K562 (cell line): ENCODE measurements around the gene UBXN10. TPM values are rescaled to one million over a fixed set of nuclear protein-coding genes. Genes with fewer than 3 reads are reported as not detected.

ENCODE experiments used
- FOSL1 ChIP-seq: fragments of 200-800 bp; sonication (Bioruptor generic); conservative IDR thresholded peaks from 2 replicates; pipeline ENCODE4 v1.6.1; 2016; ENCODE audit warnings: missing genetic modification characterization, missing compliant biosample characterization
- FOXA3 ChIP-seq, 2 experiments: fragments of 450-650 bp in 1 of 2; sonication (generic) in 1 of 2; formaldehyde crosslinking; IDR thresholded peaks in 1 of 2; conservative IDR thresholded peaks in 1 of 2; 2 replicates each; pipeline versions ENCODE4 v1.4.0 to v1.8.0; 2020 to 2022; ENCODE audit warnings: mild to moderate bottlenecking in 2 of 2, missing genetic modification reagents in 1 of 2
- FOXJ2 ChIP-seq: fragments of 200-800 bp; sonication (Bioruptor generic); IDR thresholded peaks from 2 replicates; pipeline ENCODE4 v1.6.1; 2016; ENCODE audit warnings: missing genetic modification characterization, missing compliant biosample characterization
- HNRNPLL ChIP-seq: fragments of 200-400 bp; formaldehyde crosslinking; IDR thresholded peaks from 2 replicates; pipeline ENCODE4 v1.6.1; 2017; ENCODE audit warnings: low read length, low read depth, mild to moderate bottlenecking; ENCODE audit not compliant: poor library complexity, severe bottlenecking
- JUN ChIP-seq, 2 experiments: sonication (generic) in 1 of 2; formaldehyde crosslinking in 1 of 2; IDR thresholded peaks; 2 replicates each; pipeline versions ENCODE4 v1.6.1 to v1.8.0; 2012 to 2022; ENCODE audit warnings: borderline replicate concordance in 2 of 2, mild to moderate bottlenecking in 2 of 2, improper control_type of control experiment in 1 of 2, low read depth in 1 of 2, low read length in 1 of 2, missing genetic modification reagents in 1 of 2
- MYC ChIP-seq, 2 experiments: fragments of 250-450 bp in 1 of 2; sonication (Bioruptor Pico) in 1 of 2; IDR thresholded peaks; 2 replicates each; pipeline versions ENCODE4 v1.5.1 to v1.6.1; 2012 to 2021; ENCODE audit warnings: low read depth in 2 of 2, borderline replicate concordance in 1 of 2, improper control_type of control experiment in 1 of 2, low read length in 1 of 2, mild to moderate bottlenecking in 1 of 2, moderate library complexity in 1 of 2
- NFIC ChIP-seq: fragments of 450-650 bp; IDR thresholded peaks from 2 replicates; pipeline ENCODE4 v1.6.1; 2017; ENCODE audit warnings: mild to moderate bottlenecking, inconsistent platforms
- RBM34 ChIP-seq: fragments of 200-400 bp; formaldehyde crosslinking; IDR thresholded peaks from 2 replicates; pipeline ENCODE4 v1.6.1; 2018; ENCODE audit warnings: low read length, borderline replicate concordance; ENCODE audit not compliant: insufficient read depth
- YY1 ChIP-seq, 3 experiments: IDR thresholded peaks; 2 replicates each; pipeline ENCODE4 v1.6.1; 2011; ENCODE audit warnings: low read length in 2 of 3, mild to moderate bottlenecking in 2 of 3, moderate library complexity in 2 of 3, borderline replicate concordance in 1 of 3, control low read depth in 1 of 3, low read depth in 1 of 3; ENCODE audit not compliant: insufficient read depth in 3 of 3, insufficient replicate concordance in 2 of 3, control insufficient read depth in 1 of 3, insufficient read length in 1 of 3; ENCODE audit errors: extremely low read depth in 1 of 3
- polyA plus RNA-seq, 8 experiments: library from polyadenylated mRNA; depleted of rRNA in 4 of 8; stranded (reverse) in 5 of 8; unstranded in 3 of 8; fragments of >200 nt; fragmentation: Nextera tagmentation in 2 of 8; fragmentation: Illumina TruSeq in 1 of 8; extraction: Ambion mirVana in 2 of 8; extraction: Trizol in 1 of 8; gene quantifications; 2 replicates each; pipeline versions ENCODE4 v1.2.1 to v1.2.3, GENCODE V29; 2011 to 2014; ENCODE audit warnings: inconsistent platforms in 1 of 8, missing spikeins in 1 of 8
- total RNA-seq, 7 experiments: library from RNA; depleted of rRNA in 6 of 7; stranded (reverse); fragments of >200 nt in 6 of 7; fragmentation: Illumina TruSeq in 2 of 7; extraction: Trizol in 2 of 7; gene quantifications; 2 replicates each; pipeline versions ENCODE4 v1.2.1 to v1.2.3, GENCODE V29; 2011 to 2021; ENCODE audit warnings: low replicate concordance in 1 of 7
- TF ChIP-seq, protein P1 (sequence below), 3 experiments: fragments of 200-800 bp in 1 of 3; fragments of 250-450 bp in 1 of 3; fragments of 450-650 bp in 1 of 3; sonication (Bioruptor Pico) in 1 of 3; sonication (Bioruptor generic) in 1 of 3; formaldehyde crosslinking in 1 of 3; IDR thresholded peaks; 2 replicates each; pipeline versions ENCODE4 v1.6.1 to v1.8.0; 2016 to 2022; ENCODE audit warnings: mild to moderate bottlenecking in 2 of 3, missing genetic modification characterization in 2 of 3, missing compliant biosample characterization in 1 of 3, moderate library complexity in 1 of 3
- TF ChIP-seq, protein P2 (sequence below): fragments of 450-650 bp; IDR thresholded peaks from 2 replicates; pipeline ENCODE4 v1.6.1; 2016
- TF ChIP-seq, protein P3 (sequence below): fragments of 200-800 bp; sonication (Bioruptor generic); IDR thresholded peaks from 2 replicates; pipeline ENCODE4 v1.6.1; 2017; ENCODE audit warnings: missing genetic modification characterization, missing compliant biosample characterization

The UBXN10 gene
- total and polyA plus RNA-seq, 9 of the 15 experiments (the other 6 are each of a cell fraction or from before 2014, with no cell fraction given), result 10.7 to 17.7 (median 13.6) TPM

DNA sequence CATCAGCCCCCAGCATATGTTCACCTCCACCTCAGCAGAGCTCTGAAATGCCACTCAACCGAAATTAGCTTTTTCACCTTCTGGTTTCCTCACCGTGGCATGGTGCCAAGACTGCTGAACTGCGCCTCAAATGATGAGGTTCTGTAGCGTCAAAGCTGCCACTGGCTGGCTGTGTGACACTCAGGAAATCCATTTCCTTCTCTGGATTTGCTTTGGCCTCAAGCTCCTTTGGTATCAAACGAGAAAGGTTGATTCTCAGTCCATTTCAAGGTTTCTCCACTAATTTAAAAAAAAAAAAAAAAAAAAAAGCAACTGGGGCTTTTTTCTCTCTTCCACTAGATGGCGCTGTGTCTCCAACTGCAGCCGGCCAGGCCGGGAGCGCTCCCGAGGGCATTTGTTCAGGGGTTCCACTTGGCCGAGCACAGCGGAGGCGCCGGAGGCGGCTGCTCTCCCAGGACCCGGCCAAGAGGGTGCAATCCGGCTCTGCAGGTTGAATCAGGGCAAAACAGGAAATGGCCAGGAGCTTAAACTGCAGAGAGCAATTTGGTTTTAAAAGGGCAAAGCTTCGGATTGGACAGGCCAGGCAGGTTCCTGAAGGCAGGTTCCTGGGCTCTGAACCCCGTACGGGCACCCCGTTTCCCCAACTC lies 26.9 kb downstream of the UBXN10 start (continued):
- TF ChIP-seq JUN (IDR thresholded peaks at IDR 0.05; ENCODE audit: borderline replicate concordance, low read depth, low read length) (0 out of 2 replicates have a peak, but pooled peaks have one; percentile 14), JUN (CRISPR knock-in tag; IDR thresholded peaks at IDR 0.05; ENCODE audit: borderline replicate concordance) (no peak), NFIC (peak; percentile 99), RBM34 (no peak), YY1 (IDR thresholded peaks at IDR 0.05; ENCODE audit: borderline replicate concordance in 1 of 3, control insufficient read depth in 1 of 3, extremely low read depth in 1 of 3, insufficient read depth in 3 of 3, insufficient read length in 1 of 3, insufficient replicate concordance in 2 of 3, low read depth in 1 of 3, low read length in 2 of 3) (peak in 1 of 3 experiments; percentile 19), HNRNPLL (no peak), FOXJ2 (0 out of 2 replicates have a peak, but pooled peaks have one; percentile 40), FOSL1 (peak; percentile 20; the same call in 1 of the 2 replicates), FOXA3 (CRISPR knock-in tag; conservative IDR thresholded peaks at IDR 0.05 in 1 of 2, IDR thresholded peaks at IDR 0.05 in 1 of 2) (no peak), MYC (IDR thresholded peaks at IDR 0.05; ENCODE audit: low read depth, low read length) (0 out of 2 replicates have a peak, but pooled peaks have one; percentile 22), MYC (CRISPR knock-in tag; IDR thresholded peaks at IDR 0.05; ENCODE audit: borderline replicate concordance, low read depth) (no peak)
- TF ChIP-seq, protein P1, sequence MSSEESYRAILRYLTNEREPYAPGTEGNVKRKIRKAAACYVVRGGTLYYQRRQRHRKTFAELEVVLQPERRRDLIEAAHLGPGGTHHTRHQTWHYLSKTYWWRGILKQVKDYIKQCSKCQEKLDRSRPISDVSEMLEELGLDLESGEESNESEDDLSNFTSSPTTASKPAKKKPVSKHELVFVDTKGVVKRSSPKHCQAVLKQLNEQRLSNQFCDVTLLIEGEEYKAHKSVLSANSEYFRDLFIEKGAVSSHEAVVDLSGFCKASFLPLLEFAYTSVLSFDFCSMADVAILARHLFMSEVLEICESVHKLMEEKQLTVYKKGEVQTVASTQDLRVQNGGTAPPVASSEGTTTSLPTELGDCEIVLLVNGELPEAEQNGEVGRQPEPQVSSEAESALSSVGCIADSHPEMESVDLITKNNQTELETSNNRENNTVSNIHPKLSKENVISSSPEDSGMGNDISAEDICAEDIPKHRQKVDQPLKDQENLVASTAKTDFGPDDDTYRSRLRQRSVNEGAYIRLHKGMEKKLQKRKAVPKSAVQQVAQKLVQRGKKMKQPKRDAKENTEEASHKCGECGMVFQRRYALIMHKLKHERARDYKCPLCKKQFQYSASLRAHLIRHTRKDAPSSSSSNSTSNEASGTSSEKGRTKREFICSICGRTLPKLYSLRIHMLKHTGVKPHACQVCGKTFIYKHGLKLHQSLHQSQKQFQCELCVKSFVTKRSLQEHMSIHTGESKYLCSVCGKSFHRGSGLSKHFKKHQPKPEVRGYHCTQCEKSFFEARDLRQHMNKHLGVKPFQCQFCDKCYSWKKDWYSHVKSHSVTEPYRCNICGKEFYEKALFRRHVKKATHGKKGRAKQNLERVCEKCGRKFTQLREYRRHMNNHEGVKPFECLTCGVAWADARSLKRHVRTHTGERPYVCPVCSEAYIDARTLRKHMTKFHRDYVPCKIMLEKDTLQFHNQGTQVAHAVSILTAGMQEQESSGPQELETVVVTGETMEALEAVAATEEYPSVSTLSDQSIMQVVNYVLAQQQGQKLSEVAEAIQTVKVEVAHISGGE (CRISPR knock-in tag; IDR thresholded peaks at IDR 0.05), result 0 out of 6 replicates have a peak, but pooled peaks of 1 of the 3 experiments have one; percentile 45
- TF ChIP-seq, protein P2, sequence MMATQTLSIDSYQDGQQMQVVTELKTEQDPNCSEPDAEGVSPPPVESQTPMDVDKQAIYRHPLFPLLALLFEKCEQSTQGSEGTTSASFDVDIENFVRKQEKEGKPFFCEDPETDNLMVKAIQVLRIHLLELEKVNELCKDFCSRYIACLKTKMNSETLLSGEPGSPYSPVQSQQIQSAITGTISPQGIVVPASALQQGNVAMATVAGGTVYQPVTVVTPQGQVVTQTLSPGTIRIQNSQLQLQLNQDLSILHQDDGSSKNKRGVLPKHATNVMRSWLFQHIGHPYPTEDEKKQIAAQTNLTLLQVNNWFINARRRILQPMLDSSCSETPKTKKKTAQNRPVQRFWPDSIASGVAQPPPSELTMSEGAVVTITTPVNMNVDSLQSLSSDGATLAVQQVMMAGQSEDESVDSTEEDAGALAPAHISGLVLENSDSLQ, result peak; percentile 63
- TF ChIP-seq, protein P3, sequence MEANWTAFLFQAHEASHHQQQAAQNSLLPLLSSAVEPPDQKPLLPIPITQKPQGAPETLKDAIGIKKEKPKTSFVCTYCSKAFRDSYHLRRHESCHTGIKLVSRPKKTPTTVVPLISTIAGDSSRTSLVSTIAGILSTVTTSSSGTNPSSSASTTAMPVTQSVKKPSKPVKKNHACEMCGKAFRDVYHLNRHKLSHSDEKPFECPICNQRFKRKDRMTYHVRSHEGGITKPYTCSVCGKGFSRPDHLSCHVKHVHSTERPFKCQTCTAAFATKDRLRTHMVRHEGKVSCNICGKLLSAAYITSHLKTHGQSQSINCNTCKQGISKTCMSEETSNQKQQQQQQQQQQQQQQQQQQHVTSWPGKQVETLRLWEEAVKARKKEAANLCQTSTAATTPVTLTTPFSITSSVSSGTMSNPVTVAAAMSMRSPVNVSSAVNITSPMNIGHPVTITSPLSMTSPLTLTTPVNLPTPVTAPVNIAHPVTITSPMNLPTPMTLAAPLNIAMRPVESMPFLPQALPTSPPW (CRISPR knock-in tag), result peak; percentile 12; the same call in 1 of the 2 replicates
